Smooth muscle cell of bladder (primary cell): Measurements from ENCODE around the gene ESCO1. TPM values are rescaled to one million over a fixed set of nuclear protein-coding genes. Genes with fewer than 3 reads are reported as not detected.

Experiments
- total RNA-seq: library from RNA; depleted of rRNA; stranded (reverse); fragments of >200 nt; gene quantifications from 2 replicates; pipeline ENCODE4 v1.2.3, GENCODE V29; 2014

The ESCO1 gene, protein sequence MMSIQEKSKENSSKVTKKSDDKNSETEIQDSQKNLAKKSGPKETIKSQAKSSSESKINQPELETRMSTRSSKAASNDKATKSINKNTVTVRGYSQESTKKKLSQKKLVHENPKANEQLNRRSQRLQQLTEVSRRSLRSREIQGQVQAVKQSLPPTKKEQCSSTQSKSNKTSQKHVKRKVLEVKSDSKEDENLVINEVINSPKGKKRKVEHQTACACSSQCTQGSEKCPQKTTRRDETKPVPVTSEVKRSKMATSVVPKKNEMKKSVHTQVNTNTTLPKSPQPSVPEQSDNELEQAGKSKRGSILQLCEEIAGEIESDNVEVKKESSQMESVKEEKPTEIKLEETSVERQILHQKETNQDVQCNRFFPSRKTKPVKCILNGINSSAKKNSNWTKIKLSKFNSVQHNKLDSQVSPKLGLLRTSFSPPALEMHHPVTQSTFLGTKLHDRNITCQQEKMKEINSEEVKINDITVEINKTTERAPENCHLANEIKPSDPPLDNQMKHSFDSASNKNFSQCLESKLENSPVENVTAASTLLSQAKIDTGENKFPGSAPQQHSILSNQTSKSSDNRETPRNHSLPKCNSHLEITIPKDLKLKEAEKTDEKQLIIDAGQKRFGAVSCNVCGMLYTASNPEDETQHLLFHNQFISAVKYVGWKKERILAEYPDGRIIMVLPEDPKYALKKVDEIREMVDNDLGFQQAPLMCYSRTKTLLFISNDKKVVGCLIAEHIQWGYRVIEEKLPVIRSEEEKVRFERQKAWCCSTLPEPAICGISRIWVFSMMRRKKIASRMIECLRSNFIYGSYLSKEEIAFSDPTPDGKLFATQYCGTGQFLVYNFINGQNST
- total RNA-seq: 10.2 and 13.8 TPM in 2 replicates

GRCh38 chr18:21600526-21601410 is at the start of gene ESCO1:
Gene ESCO1, minus strand, starts transcription at chr18:21600704. Its CDS starts 25,861 bp downstream, at chr18:21574843.

GRCh38 chr18:21612125-21613039 is 11.9 kb upstream of the ESCO1 start, which contains the start of gene SNRPD1:
Gene SNRPD1, plus strand, starts transcription at chr18:21612314. Its CDS starts 116 bp downstream, at chr18:21612430.

Other genes starting within 250 kb of the ESCO1 start
- gene SNRPD1, start 11.6 kb upstream of the ESCO1 start, total RNA-seq: 11.9 and 19.3 TPM in 2 replicates
- gene ABHD3, start 104.1 kb upstream of the ESCO1 start, total RNA-seq: 5.5 and 6.4 TPM in 2 replicates
- 42.8 and 55.6 TPM in 2 replicates for gene MIB1, start 140.1 kb upstream of the ESCO1 start, total RNA-seq